Measurements from ENCODE around the gene PEAK3.

Gene PEAK3

DNA sequence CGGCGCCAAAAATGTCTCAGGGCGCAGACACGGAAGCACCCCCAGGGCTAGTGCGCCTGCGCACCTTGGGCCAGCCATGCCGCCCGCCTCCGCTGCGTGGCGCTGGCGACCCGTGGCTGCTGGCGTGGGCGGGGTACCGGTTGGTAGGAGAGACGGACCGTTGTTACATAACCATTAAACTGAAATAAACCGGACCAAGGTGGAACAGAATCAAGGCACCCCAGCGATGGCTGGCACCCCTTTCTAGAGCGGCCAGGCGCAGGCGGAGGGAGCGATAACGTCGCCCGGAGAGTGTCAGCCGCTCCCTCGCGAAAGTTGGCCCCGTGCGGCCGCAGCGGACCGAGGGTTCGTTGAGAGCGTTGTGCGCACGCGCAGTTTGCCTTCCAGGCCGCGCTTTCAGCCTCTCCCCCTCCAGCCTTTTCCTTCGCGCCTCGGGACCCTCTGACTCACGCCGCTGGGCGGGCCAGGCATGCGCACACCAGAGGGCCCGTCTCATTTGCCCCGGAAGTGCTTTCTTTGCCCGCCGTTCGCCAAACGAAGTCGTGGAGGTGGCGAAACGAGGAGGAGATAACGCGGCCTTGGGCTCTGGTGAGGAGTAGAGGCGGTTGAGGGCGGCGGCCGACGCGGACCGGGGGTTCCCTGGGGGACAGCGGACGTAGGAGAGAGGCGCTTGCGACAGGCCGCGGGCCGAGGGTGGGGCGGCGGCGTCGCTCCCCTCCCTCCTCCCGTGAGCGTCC lies 45.5 kb downstream of the PEAK3 start, which contains the start of the genes PLEKHJ1 and SF3A2:
PLEKHJ1 (minus strand) TSS at position 16 of the 737 bp plus-strand sequence. CDS start 81 bp downstream, outside the sequence.
SF3A2 (plus strand) TSS at position 511 of the 737 bp plus-strand sequence. CDS start 6,595 bp downstream, outside the sequence.
- DNase-seq (ENCODE audit: low read depth in 2 of 2), result peak; percentile 97 to 98

DNA sequence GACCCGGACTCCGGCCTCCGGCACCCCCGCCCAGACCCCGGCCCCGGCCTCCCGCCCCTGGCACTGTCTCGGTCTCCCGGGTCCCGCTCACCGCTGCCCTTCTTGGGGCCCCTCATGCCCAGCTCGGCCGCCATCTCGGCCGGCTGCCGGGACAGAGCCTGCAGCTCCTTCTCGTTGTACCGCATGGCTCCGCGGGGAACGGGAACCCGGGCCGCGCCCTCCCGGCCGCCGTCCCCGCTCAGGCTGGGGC lies 46.0 kb downstream of the PEAK3 start:
- no peak for DNase-seq (ENCODE audit: low read depth in 2 of 2)

DNA sequence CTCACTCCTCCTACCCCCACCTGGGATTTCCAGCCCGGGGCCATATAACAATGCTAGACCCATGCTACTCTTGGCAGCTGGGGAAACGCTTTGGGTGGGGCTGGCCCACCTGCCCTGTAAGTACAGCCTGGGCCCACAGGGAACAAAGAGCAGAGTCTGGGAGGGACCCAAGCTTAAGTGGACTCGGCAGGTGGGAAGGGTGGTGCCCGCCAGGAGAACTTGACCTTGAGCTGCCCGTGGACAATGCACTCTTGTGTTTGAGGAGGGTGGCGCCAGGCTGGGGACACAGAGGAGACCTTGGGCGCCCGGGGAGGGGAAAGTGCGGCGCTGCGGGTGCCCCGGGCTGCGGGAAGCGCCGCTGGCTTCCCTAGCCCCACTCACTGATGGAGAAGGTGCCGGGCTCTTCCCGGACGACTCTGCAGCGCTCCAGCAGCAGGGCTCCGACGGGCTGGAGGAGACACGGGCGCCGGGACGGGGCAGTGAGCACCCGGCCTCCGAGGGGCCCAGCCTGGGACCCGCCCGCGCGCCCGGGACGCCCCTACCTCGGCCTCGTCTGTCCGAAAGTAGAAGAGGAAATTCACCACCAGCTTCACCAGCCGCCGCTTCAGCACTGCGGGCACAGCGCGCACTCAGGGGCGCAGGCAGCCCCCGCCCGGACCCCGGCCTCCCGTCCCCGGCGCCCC lies 46.5 kb downstream of the PEAK3 start:
- no peak for DNase-seq (ENCODE audit: low read depth in 2 of 2)

DNA sequence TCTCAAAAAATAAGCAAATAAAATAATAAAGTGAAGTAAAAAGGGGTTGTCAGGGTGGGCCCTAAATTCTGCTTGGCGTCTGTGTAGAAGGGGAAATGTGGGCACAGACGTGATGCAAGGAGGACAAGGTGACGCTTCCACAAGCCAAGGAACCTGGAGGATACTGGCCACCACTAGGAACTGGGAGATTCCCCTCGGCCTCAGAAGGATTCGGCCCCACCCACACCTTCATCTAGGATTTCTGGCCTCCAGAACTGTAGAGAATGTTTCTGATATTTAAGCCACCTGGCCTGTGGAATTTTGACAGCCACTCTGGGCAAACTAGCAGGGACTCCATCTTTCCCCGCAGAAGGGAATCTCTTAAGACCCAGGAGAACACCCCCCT lies 47.0 kb downstream of the PEAK3 start:
- DNase-seq (ENCODE audit: low read depth in 2 of 2), result no peak

DNA sequence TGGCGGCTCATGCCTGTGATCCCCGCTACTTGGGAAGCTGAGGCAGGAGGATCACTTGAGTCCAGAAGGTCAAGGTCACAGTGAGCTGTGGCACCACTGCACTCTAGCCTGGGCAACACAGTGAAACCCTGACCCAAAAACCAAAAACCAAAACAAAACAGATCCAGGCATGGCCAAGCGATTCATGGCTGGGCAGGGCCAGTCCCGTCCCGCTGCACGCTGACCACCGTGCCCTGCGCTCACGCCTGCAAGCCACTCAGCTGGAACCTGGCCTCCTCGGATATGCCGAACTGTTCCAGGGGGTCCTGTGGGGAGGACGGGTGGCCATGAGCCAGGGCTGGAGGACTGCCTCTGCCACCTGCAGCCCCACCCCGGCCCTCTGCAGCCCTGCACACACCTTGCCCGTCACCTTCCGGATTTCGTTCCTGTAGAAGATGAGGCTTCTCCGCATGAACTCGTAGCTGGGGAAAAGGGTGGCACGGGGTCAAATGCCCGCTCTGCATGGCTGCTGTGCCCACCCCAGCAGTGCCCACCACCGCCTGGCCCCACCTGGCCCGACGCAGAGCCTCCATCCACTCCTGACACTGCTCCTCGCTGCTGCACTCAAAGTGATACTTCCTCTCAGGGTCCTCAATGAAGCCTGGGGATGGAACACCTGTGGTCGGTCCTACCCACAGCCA lies 48.2 kb downstream of the PEAK3 start:
- DNase-seq (ENCODE audit: low read depth in 2 of 2), result no peak

DNA sequence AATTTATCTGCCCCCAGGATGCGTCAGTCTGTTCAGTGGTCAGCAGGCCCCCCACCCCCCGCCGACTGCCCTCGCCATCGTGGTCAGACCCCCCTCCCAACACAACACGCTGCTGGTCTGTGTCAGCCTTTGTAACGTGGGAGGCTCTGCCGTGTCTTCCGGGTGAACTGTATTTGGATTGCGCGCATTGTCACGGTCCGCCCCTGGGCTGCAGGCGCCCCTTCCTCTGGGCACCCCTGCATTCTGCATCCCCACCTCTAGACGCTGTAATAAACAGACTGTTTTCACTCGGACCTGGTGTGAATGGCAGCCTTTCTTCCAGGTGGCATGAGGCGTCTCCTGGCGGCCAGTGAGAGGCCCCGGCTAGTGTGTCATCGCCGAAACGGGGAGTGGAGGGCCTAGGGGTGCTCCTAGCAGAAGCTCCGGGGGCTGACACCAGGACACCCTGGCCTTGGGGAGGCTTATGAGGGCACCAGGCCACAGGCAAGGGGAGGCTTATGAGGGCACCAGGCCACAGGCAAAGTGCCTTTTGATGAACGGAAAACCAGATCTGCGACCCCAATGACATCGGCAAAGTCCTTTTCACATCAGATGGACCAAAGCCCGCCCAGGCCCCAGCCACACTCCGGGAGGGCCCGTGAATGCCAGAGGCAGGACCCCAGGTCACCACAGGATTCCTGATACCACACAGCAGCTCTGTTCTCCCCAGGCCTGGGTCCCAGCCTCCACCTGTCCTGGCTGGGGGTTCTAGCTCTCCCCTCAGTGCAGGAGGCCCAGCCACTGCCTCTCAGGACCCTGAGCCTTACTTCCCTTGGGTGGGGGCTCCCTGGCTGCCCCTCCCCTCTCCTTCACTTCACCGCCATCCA lies 49.5 kb downstream of the PEAK3 start:
- DNase-seq (ENCODE audit: low read depth in 2 of 2), result no peak

DNA sequence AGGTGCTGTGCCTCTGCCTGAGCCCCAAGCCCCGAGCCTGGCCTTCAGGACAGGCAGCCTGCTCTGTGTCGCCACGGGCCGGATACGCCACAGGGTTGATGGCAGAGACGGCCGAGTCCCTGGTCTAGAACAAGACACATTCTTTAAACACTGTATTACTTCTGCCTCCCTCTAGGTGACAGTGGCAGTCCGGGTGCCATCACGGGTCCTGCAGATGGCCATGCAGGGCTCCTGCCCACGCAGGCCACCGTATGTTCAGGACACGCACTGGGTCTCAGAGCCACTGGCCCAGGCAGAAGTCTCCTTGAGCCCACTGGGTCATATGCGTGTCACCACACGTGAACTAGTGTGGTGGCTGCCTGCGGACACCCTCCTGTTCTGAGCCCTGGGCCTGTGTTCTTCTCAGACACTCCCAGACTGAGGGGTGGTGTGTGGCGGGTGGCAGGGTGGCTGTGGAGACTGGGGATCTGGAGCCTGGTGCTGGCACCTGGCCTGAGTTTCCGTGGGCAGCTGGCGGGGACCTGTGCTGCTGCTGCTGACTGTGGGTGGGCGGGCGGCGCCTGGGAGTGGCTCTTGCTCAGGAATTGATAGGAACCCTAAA lies 50.3 kb downstream of the PEAK3 start:
- DNase-seq (ENCODE audit: low read depth in 2 of 2), result no peak

DNA sequence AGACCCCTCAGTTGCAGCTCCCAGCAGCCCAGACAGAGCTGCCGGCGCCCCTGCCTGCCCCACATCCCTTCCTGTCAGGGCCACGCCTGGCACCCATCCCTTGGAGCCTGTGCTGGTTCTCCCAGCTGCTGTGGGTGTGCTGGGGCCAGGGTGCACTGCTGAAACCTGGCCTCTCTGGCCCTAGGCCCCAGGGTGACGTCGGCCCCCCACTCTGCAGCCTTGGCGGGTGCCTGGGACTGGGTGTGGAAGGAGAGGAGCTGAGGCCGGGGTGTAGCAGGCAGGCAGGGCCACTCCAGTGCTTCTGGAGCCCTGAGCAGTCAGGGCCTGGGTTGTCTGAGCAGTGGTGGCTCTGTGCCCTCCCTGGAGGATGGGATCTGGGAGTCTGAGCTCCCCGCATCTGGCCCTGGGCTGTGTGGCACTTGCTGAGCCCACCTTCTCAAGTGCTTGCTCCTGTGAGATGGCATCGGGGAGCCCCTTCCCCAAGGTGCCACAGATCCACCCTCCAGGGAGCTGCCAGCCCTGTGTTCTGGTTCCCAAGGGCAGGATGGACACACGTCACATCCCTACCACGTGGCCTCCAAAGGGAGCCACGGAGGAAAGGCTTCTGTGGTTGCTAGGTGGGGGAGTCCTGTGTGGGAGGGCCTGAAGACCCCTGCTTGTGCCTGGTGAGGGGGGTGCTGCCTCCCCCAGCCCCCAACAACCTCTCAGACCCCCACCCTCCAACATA lies 51.0 kb downstream of the PEAK3 start:
- no peak for DNase-seq (ENCODE audit: low read depth in 2 of 2)

DNA sequence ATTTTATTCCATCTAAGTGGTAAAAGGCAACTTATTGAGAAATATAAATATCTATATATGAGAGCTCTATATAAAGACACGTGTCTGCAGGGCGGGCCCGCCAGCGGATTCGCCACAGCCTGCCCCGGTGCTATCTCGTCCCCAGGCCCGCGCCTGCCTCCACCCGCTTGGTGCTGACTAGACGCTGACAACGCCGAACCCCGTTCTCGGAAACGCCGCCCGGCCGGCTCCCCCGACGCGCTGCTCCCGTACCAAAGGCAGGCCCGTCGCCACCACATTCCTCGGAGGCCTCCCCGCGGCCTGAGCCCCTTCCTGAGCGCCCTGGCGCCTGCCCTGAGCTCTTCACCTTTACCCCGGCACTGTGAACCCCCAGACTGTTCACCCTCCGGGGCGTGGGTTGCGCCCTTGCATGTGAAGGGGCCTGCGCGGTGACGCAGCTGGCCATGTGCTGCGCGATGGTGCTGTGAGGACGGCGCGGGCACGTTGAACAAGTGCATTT lies 51.9 kb downstream of the PEAK3 start:
- DNase-seq (ENCODE audit: low read depth in 2 of 2), result no peak

DNA sequence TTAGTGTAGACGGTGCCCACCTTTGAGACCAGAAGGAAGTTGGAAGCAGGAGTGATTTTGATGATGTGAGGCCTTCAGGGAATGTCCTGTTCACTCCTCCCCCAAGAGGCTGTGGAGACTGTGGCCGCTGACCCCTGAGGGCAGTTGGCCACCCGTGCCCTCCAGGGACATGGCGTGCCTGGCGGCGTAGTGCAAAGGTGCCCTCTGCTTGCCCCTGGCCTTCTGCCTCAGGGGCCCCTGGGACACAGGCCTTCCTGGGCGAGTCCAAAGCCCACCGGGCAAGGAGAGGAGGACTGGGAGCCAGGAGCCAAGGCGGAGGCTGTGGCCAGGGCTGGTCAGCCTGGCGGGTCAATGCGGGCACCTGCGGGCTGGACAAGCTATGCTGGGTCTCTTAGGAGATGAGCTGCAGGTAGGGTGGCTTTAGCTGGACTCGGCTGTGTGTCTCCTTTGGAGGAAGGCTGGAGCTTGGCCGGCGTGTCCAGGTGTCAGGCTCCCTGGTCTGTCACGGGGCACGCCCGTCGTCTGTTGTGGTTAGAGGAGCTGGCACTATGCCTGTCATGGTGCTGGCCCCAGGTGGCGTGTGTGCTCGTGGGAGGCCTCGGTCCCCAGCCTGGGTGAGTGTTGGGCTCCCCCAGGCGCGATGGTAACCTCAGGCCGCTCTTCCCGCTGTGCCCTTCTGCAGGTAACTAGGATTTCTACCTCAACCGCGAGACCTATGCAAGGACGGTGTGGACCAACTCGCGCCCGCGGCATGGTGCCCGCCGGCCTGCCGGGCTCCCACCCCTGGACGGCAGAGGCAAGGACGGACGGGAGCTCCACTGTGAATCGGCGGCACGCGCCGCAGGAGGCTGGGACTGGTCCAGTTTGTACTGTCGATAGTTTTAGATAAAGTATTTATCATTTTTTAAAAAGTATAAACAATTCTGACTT lies 52.6 kb downstream of the PEAK3 start:
- no peak for DNase-seq (ENCODE audit: low read depth in 2 of 2)

DNA sequence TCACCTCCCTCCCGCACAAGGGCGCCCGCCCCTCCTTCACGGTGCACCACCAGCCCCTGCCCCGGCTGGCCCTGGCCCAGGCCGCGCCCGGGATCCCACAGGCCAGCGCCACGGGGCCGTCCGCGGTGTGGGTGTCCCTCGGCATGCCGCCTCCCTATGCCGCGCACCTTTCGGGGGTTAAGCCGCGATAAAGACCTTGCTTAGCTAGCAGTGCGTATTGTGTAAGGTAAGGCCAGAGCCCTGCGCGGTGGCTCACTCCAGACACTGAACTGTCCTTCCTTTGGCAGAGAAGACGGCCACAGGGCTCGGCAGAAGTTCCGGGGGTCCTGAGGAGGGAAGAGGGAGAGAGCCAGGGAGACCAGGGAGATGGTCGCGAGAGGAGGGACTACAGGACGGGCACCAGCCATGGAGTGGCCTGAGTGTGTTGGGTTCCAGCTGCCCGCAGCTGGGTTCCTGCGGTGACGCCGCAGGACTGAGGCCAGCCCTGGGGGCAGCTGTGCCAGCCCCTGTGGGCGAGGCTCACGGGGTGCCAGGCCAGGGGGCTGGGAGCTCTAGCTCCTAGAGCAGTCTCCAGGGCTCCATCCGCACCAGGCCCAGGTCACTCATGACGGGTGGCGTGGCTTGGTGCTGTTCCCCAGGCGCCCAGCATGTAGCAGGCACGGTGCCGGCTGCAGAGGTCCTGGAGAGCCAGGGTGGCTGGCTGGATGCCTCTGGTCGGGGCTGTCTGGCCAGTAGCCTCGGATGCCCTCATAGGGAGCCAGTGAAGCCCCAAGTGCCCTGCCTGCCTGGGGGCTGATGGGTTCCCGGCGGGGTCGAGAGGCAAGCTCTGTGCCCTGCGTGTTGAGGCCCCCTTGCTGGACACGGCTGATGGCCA lies 53.6 kb downstream of the PEAK3 start:
- no peak for DNase-seq (ENCODE audit: low read depth in 2 of 2)

DNA sequence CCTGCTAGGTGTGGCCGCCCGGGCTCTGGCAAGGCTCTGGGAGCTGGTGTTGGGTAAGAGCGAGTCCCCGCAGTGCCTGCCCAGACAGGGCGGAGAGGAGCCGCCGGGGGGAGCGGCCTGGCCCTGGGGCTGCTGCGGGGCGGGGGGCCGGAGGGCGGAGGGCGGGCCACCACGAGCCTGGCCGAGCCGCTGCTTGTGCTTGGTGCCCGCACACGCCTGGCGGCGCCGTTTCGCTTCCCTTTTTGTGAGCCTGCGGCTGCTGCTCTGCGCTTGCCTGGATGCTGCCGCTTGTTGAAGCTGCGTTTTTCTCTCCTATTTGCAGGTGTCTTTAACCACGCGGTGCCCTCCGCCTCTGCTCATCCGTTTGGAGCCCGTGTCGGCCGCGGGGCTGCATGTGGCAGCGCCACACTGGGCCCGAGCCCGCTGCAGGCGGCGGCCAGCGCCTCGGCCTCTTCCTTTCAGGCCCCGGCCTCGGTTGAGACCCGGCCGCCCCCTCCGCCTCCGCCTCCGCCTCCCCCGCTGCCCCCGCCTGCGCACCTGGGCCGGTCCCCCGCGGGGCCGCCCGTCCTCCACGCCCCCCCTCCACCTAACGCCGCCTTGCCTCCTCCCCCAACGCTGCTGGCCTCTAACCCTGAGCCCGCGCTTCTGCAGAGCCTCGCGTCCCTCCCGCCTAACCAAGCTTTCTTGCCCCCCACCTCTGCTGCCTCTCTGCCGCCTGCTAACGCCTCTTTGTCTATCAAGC lies 54.4 kb downstream of the PEAK3 start:
- DNase-seq (ENCODE audit: low read depth in 2 of 2), result no peak

DNA sequence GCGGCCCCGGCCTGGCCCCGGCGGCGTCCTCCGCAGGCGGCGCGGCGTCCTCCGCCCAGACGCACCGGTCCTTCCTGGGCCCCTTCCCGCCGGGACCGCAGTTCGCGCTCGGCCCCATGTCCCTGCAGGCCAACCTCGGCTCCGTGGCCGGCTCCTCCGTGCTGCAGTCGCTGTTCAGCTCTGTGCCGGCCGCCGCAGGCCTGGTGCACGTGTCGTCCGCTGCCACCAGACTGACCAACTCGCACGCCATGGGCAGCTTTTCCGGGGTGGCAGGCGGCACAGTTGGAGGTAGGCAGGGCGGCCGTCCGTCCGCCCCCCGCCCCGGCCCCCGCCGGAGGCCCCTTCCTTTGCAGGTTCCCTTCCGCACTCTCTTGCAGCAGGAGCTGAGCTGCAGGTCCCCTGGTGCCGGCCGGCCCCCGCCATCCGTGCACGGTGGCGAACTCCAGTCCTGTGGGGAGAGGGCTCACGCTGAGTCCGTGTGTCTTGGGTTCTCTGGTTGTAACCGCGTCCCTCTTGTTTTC lies 55.1 kb downstream of the PEAK3 start:
- no peak for DNase-seq (ENCODE audit: low read depth in 2 of 2)

DNA sequence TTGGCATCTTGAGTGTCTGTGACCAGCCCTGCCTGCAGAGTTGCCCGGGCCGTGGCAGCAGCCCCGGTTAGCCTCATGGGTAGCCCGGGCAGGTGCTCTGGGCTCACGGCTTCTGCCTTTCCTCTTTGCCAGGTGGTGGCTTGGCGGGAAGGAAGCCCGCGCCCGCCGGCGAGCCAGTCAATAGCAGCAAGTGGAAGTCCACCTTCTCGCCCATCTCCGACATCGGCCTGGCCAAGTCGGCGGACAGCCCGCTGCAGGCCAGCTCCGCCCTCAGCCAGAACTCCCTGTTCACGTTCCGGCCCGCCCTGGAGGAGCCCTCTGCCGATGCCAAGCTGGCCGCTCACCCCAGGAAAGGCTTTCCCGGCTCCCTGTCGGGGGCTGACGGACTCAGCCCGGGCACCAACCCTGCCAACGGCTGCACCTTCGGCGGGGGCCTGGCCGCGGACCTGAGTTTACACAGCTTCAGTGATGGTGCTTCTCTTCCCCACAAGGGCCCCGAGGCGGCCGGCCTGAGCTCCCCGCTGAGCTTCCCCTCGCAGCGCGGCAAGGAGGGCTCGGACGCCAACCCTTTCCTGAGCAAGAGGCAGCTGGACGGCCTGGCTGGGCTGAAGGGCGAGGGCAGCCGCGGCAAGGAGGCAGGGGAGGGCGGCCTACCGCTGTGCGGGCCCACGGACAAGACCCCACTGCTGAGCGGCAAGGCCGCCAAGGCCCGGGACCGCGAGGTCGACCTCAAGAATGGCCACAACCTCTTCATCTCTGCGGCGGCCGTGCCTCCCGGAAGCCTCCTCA lies 55.7 kb downstream of the PEAK3 start:
- no peak for DNase-seq (ENCODE audit: low read depth in 2 of 2)

DNA sequence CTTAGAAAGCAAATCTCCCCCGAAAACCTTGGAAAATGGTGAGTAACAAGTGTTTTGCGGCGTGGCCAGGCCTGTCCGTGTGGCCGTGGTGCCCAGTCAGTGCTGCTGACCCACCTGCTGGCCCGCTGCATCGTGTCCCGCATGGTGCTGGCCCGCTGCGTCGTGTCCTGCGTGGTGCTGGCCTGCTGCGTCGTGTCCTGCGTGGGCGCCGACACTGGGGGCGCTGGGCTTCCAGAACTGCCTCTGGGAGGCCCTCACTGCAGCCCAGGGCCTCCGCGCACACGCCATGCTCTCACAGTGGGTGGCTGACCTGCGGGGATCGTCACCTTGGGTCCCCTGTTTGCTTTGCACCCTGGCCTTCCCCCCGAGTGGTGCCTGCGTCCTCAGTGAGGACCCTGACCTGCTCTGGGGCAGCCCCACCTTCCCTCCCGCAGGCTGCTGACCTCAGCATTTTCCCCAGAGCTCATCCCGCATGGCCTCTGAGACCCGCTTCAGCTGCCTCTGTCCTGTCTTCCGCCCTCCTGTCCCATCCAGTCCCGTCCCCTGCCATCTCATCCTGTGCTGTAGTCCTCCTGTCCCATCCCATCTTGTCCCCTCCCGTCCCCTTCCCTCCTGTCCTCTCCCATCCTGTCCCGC lies 56.4 kb downstream of the PEAK3 start:
- DNase-seq (ENCODE audit: low read depth in 2 of 2), result no peak

DNA sequence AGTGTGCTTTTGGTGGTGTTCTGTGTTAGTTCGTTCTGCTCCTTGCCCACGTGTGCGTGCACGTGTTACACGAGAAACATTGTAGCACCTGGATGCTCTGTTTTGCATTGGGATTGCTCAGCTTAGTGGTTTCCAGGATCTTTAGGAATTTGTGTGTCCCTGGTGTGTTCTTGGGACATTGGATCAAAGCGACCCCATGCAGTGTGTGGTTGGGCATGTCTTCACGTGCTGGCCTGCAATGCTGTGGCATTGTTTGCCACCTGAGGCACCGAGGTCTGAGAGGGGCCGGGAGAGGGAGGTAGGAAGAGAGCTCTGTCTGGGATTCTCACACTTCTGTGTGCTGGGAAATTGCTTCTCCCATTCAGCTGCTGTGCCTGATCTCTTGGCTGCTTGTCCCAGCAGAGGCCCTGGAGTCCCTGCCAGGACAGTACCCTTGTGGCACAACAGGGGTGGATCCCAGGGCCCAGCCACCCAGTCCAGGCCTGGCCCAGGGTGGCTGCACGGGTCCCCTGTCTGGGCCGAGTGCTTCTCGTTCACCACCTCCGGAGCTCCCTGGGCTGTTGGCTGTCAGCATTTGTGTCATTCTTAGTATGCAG lies 57.1 kb downstream of the PEAK3 start:
- no peak for DNase-seq (ENCODE audit: low read depth in 2 of 2)

Data from stimulated activated CD4-positive, alpha-beta T cell treated with anti-CD3 and anti-CD28 coated beads, Interleukin-4, amount 100 ng/mL, for 48 hours (primary cell).